Neutrophil (primary cell): ENCODE measurements around the gene WNK1.

Experiments
- H3K27ac ChIP-seq: fragments of 200-600 bp; sonication (generic); 2 replicates; pipeline ENCODE4 v1.5.1; 2016; ENCODE audit warnings: mild to moderate bottlenecking, moderate library complexity
- H3K27me3 ChIP-seq: fragments of 200-600 bp; sonication (generic); 2 replicates; pipeline ENCODE4 v1.6.0; 2016; ENCODE audit warnings: mild to moderate bottlenecking
- H3K36me3 ChIP-seq: fragments of 200-600 bp; sonication (generic); 2 replicates; pipeline ENCODE4 v1.5.1; 2017
- H3K4me1 ChIP-seq, 2 experiments: fragments of 200-600 bp in 1 of 2; sonication (generic) in 1 of 2; 1 replicate in 1 of 2; 2 replicates in 1 of 2; pipeline versions ENCODE4 v1.5.1 to v1.6.1; 2013 to 2016; ENCODE audit warnings: low read depth in 1 of 2, low read length in 1 of 2, mild to moderate bottlenecking in 1 of 2, moderate library complexity in 1 of 2; ENCODE audit not compliant: control insufficient read depth in 1 of 2, insufficient read depth in 1 of 2
- H3K4me3 ChIP-seq, 2 experiments: fragments of 200-600 bp in 1 of 2; sonication (generic) in 1 of 2; 1 replicate in 1 of 2; 2 replicates in 1 of 2; pipeline ENCODE4 v1.5.1; 2013 to 2016; ENCODE audit warnings: low read depth in 1 of 2, low read length in 1 of 2, mild to moderate bottlenecking in 1 of 2, moderate library complexity in 1 of 2
- H3K9me3 ChIP-seq: fragments of 200-600 bp; sonication (generic); 2 replicates; pipeline ENCODE4 v1.5.1; 2016
- TF ChIP-seq, protein P1 (sequence below): fragments of 200-600 bp; sonication (generic); IDR thresholded peaks from 2 replicates; pipeline ENCODE4 v1.5.1; 2016; ENCODE audit warnings: antibody characterized with exemption

The WNK1 gene

DNA sequence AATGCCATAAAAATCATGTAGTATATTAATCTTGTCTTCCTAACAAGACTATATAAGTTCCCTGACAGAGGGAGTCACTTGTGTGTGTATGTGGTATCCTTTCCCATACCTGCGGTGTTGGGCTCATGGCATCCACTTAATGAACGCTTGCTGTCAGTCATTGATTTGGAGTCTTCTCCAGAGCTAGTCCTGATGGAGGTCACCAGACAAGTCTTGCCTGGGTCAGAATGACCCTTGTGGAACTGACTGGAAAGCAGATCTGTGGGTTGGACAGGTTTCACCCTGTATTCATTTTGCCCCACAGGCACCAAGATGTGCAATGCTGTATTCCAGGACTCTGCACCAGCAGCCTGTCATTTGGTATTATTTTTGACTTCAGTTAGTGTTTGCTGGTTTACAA, 27.3 kb upstream of the WNK1 start:
- Histone ChIP-seq H3K27ac (peak overlapping the region; percentile 80), H3K4me3 (no peak overlapping the region), H3K4me1 (peaks cover 40 to 42% of the 10 kb centered on the region in 2 experiments), H3K36me3 (no peaks in the 10 kb centered on the region), H3K9me3 (no peaks in the 10 kb centered on the region), H3K27me3 (no peaks in the 10 kb centered on the region)
- TF ChIP-seq, protein P1, sequence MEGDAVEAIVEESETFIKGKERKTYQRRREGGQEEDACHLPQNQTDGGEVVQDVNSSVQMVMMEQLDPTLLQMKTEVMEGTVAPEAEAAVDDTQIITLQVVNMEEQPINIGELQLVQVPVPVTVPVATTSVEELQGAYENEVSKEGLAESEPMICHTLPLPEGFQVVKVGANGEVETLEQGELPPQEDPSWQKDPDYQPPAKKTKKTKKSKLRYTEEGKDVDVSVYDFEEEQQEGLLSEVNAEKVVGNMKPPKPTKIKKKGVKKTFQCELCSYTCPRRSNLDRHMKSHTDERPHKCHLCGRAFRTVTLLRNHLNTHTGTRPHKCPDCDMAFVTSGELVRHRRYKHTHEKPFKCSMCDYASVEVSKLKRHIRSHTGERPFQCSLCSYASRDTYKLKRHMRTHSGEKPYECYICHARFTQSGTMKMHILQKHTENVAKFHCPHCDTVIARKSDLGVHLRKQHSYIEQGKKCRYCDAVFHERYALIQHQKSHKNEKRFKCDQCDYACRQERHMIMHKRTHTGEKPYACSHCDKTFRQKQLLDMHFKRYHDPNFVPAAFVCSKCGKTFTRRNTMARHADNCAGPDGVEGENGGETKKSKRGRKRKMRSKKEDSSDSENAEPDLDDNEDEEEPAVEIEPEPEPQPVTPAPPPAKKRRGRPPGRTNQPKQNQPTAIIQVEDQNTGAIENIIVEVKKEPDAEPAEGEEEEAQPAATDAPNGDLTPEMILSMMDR: no peak

DNA sequence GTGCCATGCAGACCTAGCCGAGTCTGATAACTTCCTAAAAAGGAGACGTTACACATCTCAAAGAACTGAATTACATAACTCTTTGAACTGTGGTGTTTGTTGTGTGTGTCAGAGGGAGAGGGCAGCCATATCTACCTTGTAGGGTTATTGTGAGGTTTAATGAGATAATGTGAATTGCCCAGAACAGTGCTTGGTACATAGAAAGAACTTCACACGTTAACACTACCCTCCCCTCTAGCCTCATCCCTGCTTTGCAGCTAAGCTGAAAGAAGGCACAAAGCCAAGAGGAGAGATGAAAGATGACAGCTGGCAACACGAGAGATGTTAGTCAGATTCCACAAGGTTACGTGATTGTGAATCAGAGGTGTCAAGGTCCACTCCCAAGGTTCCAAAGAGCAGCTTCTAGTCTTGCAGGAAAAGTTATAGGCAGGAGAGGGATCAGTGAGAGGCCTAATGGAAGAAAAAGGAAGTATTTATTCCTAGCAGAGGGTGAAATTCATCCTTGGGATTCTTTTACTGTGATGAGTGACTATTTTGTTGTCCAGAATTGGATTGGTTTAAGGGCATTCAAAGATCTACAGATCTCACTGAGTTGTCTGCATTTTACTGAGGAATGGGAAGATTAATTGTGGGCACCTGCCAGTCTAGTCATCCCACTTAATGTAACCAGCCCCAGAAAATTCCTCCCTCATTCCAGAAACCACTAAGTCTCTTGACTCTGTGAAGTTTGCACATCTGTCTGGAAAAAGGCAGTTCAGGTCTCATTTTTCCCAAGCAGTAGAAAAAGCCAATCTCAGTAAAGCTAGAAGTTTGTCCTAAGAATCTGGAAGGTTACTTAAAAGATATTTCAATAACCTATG, 25.9 kb upstream of the WNK1 start:
- peak overlapping the region; percentile 80 for H3K27ac ChIP-seq
- no peaks in the 10 kb centered on the region for H3K36me3 ChIP-seq
- peaks cover 37 to 38% of the 10 kb centered on the region in 2 experiments for H3K4me1 ChIP-seq
- no peak overlapping the region for H3K4me3 ChIP-seq
- no peaks in the 10 kb centered on the region for H3K27me3 ChIP-seq
- TF ChIP-seq, protein P1: no peak
- no peaks in the 10 kb centered on the region for H3K9me3 ChIP-seq

DNA sequence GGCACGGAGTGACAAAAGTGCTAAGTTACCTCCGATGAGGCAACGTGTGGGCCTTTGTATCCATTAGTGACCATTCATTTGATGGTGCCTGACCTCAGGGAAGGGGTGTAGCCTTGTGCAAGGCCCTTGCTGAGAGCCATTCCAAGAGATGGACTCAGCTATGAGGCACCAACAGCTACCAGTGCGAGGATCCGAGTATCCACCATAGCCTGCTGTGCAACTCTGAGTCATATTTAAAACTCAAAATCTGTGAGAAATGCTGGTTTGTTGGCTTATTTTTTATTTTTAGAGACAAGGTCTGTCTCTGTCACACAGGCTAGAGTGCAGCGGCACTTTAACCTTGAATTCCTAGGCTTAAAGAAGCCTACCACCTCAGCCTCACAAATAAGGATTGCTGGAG, 25.1 kb upstream of the WNK1 start:
- Histone ChIP-seq H3K27ac (no peak overlapping the region), H3K9me3 (no peaks in the 10 kb centered on the region), H3K4me3 (no peak overlapping the region), H3K4me1 (peaks cover 37 to 38% of the 10 kb centered on the region in 2 experiments), H3K36me3 (no peaks in the 10 kb centered on the region), H3K27me3 (no peaks in the 10 kb centered on the region)
- TF ChIP-seq, protein P1: no peak

DNA sequence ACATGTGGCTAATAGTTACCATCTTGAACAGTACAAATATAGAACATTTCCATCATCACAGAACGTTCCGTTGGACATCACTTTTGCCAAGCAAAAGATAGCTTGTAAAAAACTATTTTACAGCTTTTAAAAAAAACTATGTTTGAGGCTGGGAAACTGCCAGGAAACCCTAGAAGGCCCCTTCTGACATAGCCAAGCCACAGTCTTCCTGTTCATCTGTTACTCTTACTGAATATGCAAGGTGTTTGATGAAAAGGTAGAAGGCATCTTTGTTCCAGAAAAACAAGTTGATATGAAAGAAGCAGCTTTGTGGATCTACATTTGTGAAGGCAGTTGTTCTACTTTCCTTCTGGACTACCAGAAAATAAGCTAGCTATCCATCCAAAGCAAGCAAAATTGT, 23.6 kb upstream of the WNK1 start:
- H3K27me3 ChIP-seq: no peaks in the 10 kb centered on the region
- peaks cover 33 to 35% of the 10 kb centered on the region in 2 experiments for H3K4me1 ChIP-seq
- TF ChIP-seq, protein P1: no peak
- no peaks in the 10 kb centered on the region for H3K9me3 ChIP-seq
- no peaks in the 10 kb centered on the region for H3K36me3 ChIP-seq
- H3K4me3 ChIP-seq: no peak overlapping the region
- no peak overlapping the region for H3K27ac ChIP-seq

DNA sequence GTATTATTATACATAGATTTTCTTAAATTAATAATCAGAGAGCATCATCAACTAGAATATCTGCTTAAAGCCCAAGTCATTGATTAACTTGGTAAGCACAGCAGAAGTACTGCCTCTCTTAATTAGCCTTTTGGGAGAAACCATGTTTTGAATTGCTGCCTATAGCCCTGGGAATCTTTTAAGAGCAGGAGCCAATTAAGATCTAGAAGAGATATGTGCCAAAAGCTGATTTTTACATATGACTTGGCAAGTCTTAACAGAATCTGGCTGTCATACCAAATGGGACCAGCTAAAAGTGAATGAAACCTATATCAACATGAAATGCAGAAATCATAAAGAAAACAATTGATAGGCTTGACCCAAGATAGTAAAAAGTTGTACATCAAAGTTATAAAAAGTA, 23.2 kb upstream of the WNK1 start:
- no peak overlapping the region for H3K27ac ChIP-seq
- H3K36me3 ChIP-seq: no peaks in the 10 kb centered on the region
- peaks cover 28 to 30% of the 10 kb centered on the region in 2 experiments for H3K4me1 ChIP-seq
- no peaks in the 10 kb centered on the region for H3K27me3 ChIP-seq
- TF ChIP-seq, protein P1: no peak
- H3K4me3 ChIP-seq: no peak overlapping the region
- H3K9me3 ChIP-seq: no peaks in the 10 kb centered on the region
